Mesodermal cell (in vitro differentiated cells): ENCODE measurements around the gene CCDC126.

Experiments
- H3K27ac ChIP-seq: 2 replicates; pipeline ENCODE4 v1.7.0; 2013; ENCODE audit warnings: mild to moderate bottlenecking, low read depth, low read length, moderate library complexity; ENCODE audit not compliant: severe bottlenecking
- H3K36me3 ChIP-seq: 2 replicates; pipeline ENCODE4 v1.7.1; 2013; ENCODE audit warnings: mild to moderate bottlenecking, low read length, moderate library complexity; ENCODE audit not compliant: control insufficient read depth, insufficient read depth
- H3K4me1 ChIP-seq: one replicate; pipeline ENCODE4 v1.7.1; 2013; ENCODE audit warnings: mild to moderate bottlenecking, low read length; ENCODE audit not compliant: insufficient read depth, control insufficient read depth, poor library complexity, severe bottlenecking
- H3K4me3 ChIP-seq: 2 replicates; pipeline ENCODE4 v1.7.0; 2013; ENCODE audit warnings: low read length, control low read depth, mild to moderate bottlenecking; ENCODE audit not compliant: insufficient read depth, poor library complexity, severe bottlenecking; ENCODE audit errors: extremely low read depth
- H3K9me3 ChIP-seq: 2 replicates; pipeline ENCODE4 v1.7.1; 2013; ENCODE audit warnings: mild to moderate bottlenecking, low read length, moderate library complexity; ENCODE audit not compliant: control insufficient read depth
- WGBS, 2 experiments: methylation state at CpG; one replicate each; pipeline ENCODE4 v1.1.5; 2013; ENCODE audit warnings: missing lambda C conversion rate in 2 of 2; ENCODE audit not compliant: insufficient coverage in 2 of 2; 5-methylcytosine and 5-hydroxymethylcytosine counted together

Gene CCDC126

GRCh38 chr7:23598296-23598695, 1.1 kb downstream of the CCDC126 start:
- peak overlapping the region; percentile 74 for H3K4me3 ChIP-seq
- no peaks in the 10 kb centered on the region for H3K36me3 ChIP-seq
- WGBS, 2 experiments, result 63 to 100% methylated on average over 1 to 2 of the region's 4 CpGs
- H3K9me3 ChIP-seq, result no peaks in the 10 kb centered on the region
- H3K27ac ChIP-seq, result peak overlapping the region; percentile 94
- peaks cover 11% of the 10 kb centered on the region for H3K4me1 ChIP-seq

DNA sequence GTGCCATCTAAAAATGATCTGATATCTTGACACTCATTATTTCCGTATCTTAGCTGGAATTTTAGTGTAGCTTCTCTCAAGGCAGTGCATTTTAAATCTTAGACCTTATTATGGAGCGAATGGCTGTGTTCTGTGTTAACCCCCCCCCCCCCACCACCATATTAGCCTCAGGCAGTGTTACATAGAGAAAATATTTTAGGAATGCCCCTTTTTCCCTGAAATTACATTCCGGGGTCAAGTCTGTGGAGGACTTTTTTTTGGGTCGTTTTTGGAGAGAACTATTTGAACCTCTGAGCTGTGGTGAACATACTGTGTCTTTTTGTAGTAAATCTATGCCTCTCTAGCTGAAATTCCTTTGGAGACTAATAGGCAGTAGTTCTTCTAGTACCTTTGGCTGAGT, 3.1 kb downstream of the CCDC126 start:
- H3K4me3 ChIP-seq, result no peak overlapping the region
- H3K27ac ChIP-seq, result no peak overlapping the region
- no peaks in the 10 kb centered on the region for H3K36me3 ChIP-seq
- 33 to 92% methylated on average over 1 to 2 of the region's 4 CpGs for WGBS, 2 experiments
- no peaks in the 10 kb centered on the region for H3K9me3 ChIP-seq
- peaks cover 11% of the 10 kb centered on the region for H3K4me1 ChIP-seq

- 88 to 92% methylated on average over 1 to 3 of the region's 4 CpGs for WGBS, 2 experiments
- no peak overlapping the region for H3K4me3 ChIP-seq
- H3K9me3 ChIP-seq, result no peaks in the 10 kb centered on the region
- no peaks in the 10 kb centered on the region for H3K36me3 ChIP-seq
- H3K27ac ChIP-seq, result no peak overlapping the region
- H3K4me1 ChIP-seq, result peaks cover 7% of the 10 kb centered on the region
Observed at GRCh38 chr7:23603632-23604295, 6.6 kb downstream of the CCDC126 start.

- no peak overlapping the region for H3K27ac ChIP-seq
- peaks cover 5% of the 10 kb centered on the region for H3K4me1 ChIP-seq
- H3K9me3 ChIP-seq, result no peaks in the 10 kb centered on the region
- H3K4me3 ChIP-seq, result no peak overlapping the region
- H3K36me3 ChIP-seq, result no peaks in the 10 kb centered on the region
Observed at GRCh38 chr7:23604296-23604640, 7.1 kb downstream of the CCDC126 start.

GRCh38 chr7:23607130-23607529, 9.9 kb downstream of the CCDC126 start:
- no peak overlapping the region for H3K27ac ChIP-seq

DNA sequence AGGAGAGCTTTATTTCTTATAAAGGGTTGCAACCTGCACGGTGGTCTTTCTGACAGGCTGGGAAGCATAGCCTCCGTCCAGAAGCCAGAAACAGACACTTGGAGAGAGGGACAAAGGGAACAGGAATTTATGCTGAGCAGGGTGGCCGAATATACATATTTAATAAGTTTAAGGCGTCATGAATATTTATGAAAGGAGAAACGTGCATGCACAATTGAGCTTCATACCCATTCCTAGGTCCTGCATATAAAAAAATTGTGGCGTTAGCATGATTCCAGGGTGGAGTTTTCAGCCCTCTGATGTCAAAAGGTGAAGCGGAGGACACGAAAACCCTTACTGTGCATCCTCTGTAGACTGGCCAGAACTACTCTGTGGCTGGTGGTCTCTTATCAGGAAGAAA, 10.7 kb downstream of the CCDC126 start:
- Histone ChIP-seq H3K4me3 (no peak overlapping the region), H3K27ac (no peak overlapping the region), H3K36me3 (no peaks in the 10 kb centered on the region), H3K4me1 (no peaks in the 10 kb centered on the region), H3K9me3 (no peaks in the 10 kb centered on the region)
- 88 to 96% methylated on average over 6 to 8 of the region's 8 CpGs for WGBS, 2 experiments

More at GRCh38 chr7:23607130-23607529, 9.9 kb downstream of the CCDC126 start:
- Histone ChIP-seq H3K36me3 (no peaks in the 10 kb centered on the region), H3K4me3 (no peak overlapping the region), H3K4me1 (no peaks in the 10 kb centered on the region), H3K9me3 (no peaks in the 10 kb centered on the region)

DNA sequence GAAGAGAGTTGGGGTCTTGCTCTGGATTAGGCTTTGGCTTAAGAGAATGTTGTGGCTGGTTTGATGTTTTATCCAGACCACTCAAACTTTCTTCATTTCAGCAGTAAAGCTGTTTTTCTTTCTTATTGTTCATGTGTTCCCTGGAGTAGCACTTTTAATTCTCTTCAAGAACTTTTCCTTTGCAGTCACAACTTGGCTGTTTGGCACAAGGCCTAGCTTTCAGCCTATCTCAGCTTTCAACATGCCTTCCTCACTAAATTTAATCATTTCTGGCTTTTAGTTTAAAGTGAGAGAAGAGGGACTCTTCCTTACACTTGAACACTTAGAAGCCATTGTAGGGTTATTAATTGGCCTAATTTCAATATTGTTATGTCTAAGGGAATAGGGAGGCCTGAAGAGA, 18.1 kb downstream of the CCDC126 start:
- H3K4me3 ChIP-seq, result no peak overlapping the region
- H3K36me3 ChIP-seq, result peaks cover 19% of the 10 kb centered on the region
- no peak overlapping the region for H3K27ac ChIP-seq
- H3K4me1 ChIP-seq, result peaks cover 5% of the 10 kb centered on the region
- H3K9me3 ChIP-seq, result peaks cover 27% of the 10 kb centered on the region

DNA sequence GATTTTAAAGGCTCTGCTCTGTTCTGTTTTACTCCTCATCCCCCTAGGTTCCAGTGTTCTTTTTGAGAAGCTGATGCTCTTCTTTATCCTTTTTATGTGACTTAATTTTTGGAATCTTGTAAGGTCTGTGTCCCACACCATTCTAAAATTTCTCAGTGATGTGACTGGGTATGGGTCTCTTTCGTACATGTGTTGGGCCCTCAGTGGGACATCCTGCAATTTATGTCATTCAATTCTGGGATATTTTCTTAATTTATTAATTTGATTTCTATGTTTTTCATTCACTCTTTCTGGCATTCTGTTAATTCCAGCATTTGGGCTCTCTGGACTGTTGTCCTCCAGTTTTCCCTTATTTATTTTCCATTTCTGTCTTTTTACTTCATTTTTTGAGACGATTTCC, 19.4 kb downstream of the CCDC126 start:
- Histone ChIP-seq H3K36me3 (peaks cover 19% of the 10 kb centered on the region), H3K4me3 (no peak overlapping the region), H3K4me1 (peaks cover 5% of the 10 kb centered on the region), H3K27ac (no peak overlapping the region), H3K9me3 (peaks cover 27% of the 10 kb centered on the region)
- no CpG with 5 or more reads among the region's 2 CpGs for WGBS, 2 experiments

GRCh38 chr7:23617482-23617881, 20.3 kb downstream of the CCDC126 start:
- H3K4me1 ChIP-seq, result peaks cover 5% of the 10 kb centered on the region
- peaks cover 27% of the 10 kb centered on the region for H3K9me3 ChIP-seq
- no peak overlapping the region for H3K4me3 ChIP-seq
- no CpG with 5 or more reads among the region's 1 CpG for WGBS, 2 experiments
- H3K36me3 ChIP-seq, result peaks cover 19% of the 10 kb centered on the region
- H3K27ac ChIP-seq, result no peak overlapping the region

GRCh38 chr7:23618241-23618640, 21.1 kb downstream of the CCDC126 start:
- H3K36me3 ChIP-seq, result peaks cover 19% of the 10 kb centered on the region
- no peak overlapping the region for H3K4me3 ChIP-seq
- WGBS, 2 experiments, result 100% methylated on average over 2 of the region's 3 CpGs; no CpG with 5 or more reads in 1 of the 2 experiments
- H3K27ac ChIP-seq, result no peak overlapping the region
- H3K4me1 ChIP-seq, result peaks cover 5% of the 10 kb centered on the region
- peaks cover 27% of the 10 kb centered on the region for H3K9me3 ChIP-seq

DNA sequence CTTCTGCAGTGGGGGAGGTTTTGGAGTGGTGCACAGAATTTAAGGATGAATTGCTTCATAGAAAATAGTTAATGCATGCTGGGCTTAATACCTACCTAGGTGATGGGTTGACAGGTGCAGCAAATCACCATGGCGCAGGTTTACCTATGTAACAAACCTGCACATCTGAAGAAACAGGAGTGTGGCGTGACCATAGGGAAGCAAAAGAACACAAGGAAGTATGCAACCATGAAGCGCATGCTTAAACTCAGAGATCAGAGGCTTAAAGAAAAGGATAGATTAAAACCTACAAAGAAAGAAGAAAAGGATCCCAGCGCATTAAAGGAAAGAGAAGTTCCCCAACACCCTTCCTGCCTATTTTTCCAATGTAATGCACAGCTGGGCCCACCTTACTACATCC, 22.0 kb downstream of the CCDC126 start:
- Histone ChIP-seq H3K4me3 (no peak overlapping the region), H3K4me1 (peaks cover 5% of the 10 kb centered on the region), H3K27ac (no peak overlapping the region), H3K36me3 (peaks cover 17% of the 10 kb centered on the region), H3K9me3 (peaks cover 27% of the 10 kb centered on the region)
- WGBS, 2 experiments, result 90 to 100% methylated on average over 2 to 3 of the region's 4 CpGs
